Upper lobe of left lung (tissue), 4 donors: Measurements from ENCODE around the gene RBMX.

Experiments
- EP300 ChIP-seq, 4 donors: sonication (generic); formaldehyde crosslinking; IDR thresholded peaks; one replicate each; pipeline ENCODE4 v1.5.1; 2017; ENCODE audit warnings: antibody characterized with exemption in 4 of 4, control low read depth in 2 of 4
- POLR2A ChIP-seq, 4 donors: fragments of 450-650 bp; IDR thresholded peaks; one replicate each; pipeline ENCODE4 v1.5.1; 2016 to 2017; ENCODE audit warnings: antibody characterized with exemption in 4 of 4, mild to moderate bottlenecking in 2 of 4
- TF ChIP-seq, protein P1 (sequence below), 6 experiments: fragments of 450-650 bp in 4 of 6; fragments of 200-600 bp in 2 of 6; sonication (generic) in 2 of 6; IDR thresholded peaks; one replicate each; pipeline ENCODE4 v1.5.1; 2016 to 2019; ENCODE audit warnings: antibody characterized with exemption in 6 of 6

DNA sequence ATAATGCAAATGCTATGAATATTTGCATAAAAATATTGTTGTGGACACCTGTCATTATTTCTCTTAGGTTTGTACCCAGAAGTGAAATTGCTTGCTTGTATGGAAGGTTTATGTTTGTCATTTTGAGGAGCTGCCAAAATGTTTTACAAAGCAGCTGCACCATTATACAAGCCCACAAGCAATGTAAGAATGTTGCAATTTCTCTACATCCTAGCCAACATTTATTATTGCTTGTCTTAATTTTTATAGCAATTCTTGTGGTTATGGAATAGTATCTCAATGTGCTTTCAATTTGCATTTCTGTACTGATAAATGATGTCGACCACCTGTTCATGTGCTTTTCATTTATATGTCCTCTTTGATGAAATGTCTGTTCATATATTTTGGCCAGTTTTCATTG lies 18.7 kb upstream of the RBMX start:
- TF ChIP-seq, protein P1, sequence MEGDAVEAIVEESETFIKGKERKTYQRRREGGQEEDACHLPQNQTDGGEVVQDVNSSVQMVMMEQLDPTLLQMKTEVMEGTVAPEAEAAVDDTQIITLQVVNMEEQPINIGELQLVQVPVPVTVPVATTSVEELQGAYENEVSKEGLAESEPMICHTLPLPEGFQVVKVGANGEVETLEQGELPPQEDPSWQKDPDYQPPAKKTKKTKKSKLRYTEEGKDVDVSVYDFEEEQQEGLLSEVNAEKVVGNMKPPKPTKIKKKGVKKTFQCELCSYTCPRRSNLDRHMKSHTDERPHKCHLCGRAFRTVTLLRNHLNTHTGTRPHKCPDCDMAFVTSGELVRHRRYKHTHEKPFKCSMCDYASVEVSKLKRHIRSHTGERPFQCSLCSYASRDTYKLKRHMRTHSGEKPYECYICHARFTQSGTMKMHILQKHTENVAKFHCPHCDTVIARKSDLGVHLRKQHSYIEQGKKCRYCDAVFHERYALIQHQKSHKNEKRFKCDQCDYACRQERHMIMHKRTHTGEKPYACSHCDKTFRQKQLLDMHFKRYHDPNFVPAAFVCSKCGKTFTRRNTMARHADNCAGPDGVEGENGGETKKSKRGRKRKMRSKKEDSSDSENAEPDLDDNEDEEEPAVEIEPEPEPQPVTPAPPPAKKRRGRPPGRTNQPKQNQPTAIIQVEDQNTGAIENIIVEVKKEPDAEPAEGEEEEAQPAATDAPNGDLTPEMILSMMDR (IDR thresholded peaks at IDR 0.05): no peak
- TF ChIP-seq POLR2A (IDR thresholded peaks at IDR 0.05) (no peak), EP300 (IDR thresholded peaks at IDR 0.05) (no peak)
